Measurements from ENCODE around the gene CCDC24.

The CCDC24 gene

DNA sequence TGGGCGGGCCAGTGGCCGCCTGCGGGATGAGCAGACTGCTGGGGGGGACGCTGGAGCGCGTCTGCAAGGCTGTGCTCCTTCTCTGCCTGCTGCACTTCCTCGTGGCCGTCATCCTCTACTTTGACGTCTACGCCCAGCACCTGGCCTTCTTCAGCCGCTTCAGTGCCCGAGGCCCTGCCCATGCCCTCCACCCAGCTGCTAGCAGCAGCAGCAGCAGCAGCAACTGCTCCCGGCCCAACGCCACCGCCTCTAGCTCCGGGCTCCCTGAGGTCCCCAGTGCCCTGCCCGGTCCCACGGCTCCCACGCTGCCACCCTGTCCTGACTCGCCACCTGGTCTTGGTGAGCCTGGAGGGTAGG is 10.3 kb upstream of the CCDC24 start:
- DNase-seq (ENCODE audit: low spot score): no peak
- H3K4me3 ChIP-seq: no peak overlapping the region
- no peak overlapping the region for H3K27ac ChIP-seq
- TF ChIP-seq, protein P1, sequence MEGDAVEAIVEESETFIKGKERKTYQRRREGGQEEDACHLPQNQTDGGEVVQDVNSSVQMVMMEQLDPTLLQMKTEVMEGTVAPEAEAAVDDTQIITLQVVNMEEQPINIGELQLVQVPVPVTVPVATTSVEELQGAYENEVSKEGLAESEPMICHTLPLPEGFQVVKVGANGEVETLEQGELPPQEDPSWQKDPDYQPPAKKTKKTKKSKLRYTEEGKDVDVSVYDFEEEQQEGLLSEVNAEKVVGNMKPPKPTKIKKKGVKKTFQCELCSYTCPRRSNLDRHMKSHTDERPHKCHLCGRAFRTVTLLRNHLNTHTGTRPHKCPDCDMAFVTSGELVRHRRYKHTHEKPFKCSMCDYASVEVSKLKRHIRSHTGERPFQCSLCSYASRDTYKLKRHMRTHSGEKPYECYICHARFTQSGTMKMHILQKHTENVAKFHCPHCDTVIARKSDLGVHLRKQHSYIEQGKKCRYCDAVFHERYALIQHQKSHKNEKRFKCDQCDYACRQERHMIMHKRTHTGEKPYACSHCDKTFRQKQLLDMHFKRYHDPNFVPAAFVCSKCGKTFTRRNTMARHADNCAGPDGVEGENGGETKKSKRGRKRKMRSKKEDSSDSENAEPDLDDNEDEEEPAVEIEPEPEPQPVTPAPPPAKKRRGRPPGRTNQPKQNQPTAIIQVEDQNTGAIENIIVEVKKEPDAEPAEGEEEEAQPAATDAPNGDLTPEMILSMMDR (IDR thresholded peaks at IDR 0.05): no peak

DNA sequence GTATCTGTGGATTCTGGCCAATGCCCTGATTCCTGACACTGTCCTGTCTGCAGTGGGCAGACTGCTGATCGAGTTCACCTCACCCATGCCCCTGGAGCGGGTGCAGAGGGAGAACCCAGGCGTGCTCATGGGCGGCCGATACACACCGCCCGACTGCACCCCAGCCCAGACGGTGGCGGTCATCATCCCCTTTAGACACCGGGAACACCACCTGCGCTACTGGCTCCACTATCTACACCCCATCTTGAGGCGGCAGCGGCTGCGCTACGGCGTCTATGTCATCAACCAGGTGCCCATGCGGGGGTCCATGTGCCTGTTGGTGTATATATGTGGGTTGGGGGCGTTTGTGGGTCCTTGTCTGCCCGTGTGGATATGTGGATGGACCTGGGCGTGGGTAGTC is 9.8 kb upstream of the CCDC24 start:
- Histone ChIP-seq H3K27ac (no peak overlapping the region), H3K4me3 (no peak overlapping the region)
- no peak for DNase-seq (ENCODE audit: low spot score)
- TF ChIP-seq, protein P1 (IDR thresholded peaks at IDR 0.05): no peak

DNA sequence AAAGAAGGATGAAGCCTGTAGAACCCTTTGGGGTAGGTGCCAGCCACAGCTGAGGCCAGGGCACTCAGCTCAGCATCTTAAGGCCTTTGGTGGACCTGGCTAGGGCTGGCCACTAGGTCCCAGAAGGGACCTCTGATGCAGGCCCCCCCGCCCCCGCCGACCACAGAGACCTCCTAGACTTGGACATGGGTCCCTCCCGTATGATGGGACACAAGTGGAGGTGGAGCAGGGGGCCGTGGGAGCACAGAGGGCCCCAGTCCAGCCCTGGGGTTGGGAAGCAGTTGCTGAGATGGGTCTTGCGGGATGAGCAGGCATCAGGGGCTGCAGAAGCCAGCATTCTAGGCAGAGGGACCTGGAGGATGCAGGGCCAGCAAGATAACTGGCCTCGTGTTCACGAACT is 9.2 kb upstream of the CCDC24 start:
- DNase-seq (ENCODE audit: low spot score): no peak
- TF ChIP-seq, protein P1 (IDR thresholded peaks at IDR 0.05): no peak
- Histone ChIP-seq H3K4me3 (no peak overlapping the region), H3K27ac (no peak overlapping the region)

DNA sequence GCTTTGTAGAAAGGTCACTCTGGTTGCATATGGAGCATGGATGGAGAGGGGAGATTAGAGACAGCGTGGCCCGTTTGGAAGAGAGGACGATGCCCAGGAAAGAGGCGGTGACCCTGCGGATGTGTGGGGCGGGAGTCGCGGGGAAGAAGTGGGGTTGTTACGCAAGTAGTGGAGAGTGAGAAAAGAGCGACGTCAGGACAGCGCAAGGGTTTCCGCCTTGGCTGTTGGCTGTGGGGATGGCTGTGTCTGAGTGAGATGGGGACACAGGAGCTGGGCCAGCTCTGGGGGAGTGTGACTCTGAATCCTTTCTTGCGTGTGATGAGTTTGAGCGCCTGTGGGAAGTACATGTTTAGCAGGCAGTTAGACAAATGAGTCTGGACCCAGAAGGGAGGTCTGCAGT is 8.6 kb upstream of the CCDC24 start:
- TF ChIP-seq, protein P1 (IDR thresholded peaks at IDR 0.05): no peak
- no peak for DNase-seq (ENCODE audit: low spot score)
- Histone ChIP-seq H3K27ac (no peak overlapping the region), H3K4me3 (no peak overlapping the region)

DNA sequence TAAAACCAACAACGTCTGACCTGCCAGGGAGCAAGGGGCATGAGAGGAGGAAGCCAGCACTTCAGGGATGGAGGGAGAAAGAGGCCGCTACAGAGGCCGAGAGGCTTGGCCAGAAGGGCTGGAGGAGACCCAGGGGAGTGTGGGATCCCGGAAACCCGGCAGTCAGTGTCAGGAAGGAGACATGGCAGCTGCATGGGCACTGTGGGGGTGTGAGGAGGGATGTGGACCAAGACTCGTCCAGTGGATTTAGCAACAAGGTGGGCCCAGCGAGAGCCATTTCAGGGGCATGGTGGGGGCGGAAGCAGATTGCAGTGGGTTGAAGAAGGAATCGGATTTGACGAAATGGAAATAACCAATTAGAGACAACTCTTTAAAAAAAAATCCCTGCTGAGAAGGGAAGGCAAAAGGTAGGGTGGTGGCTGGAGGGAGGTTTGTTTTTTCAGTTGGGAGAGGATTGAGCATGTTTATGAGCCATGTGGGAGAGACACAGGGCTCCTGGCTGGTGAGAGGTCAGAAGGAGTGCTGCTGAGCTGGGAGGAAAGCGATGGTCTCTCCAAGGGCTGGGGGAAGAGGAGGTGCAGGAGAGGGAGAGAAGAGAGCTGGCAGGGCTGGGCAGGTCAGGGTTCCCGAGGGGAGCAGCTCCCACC is 8.0 kb upstream of the CCDC24 start:
- no peak for DNase-seq (ENCODE audit: low spot score)
- TF ChIP-seq, protein P1 (IDR thresholded peaks at IDR 0.05): no peak
- no peak overlapping the region for H3K4me3 ChIP-seq

GRCh38 chr1:43984855-43985254 is 6.5 kb upstream of the CCDC24 start:
- TF ChIP-seq, protein P1 (IDR thresholded peaks at IDR 0.05): no peak
- no peak for DNase-seq (ENCODE audit: low spot score)
- no peak overlapping the region for H3K27ac ChIP-seq
- H3K4me3 ChIP-seq: no peak overlapping the region

More for the DNA sequence above, 8.0 kb upstream of the CCDC24 start:
- no peak overlapping the region for H3K27ac ChIP-seq

DNA sequence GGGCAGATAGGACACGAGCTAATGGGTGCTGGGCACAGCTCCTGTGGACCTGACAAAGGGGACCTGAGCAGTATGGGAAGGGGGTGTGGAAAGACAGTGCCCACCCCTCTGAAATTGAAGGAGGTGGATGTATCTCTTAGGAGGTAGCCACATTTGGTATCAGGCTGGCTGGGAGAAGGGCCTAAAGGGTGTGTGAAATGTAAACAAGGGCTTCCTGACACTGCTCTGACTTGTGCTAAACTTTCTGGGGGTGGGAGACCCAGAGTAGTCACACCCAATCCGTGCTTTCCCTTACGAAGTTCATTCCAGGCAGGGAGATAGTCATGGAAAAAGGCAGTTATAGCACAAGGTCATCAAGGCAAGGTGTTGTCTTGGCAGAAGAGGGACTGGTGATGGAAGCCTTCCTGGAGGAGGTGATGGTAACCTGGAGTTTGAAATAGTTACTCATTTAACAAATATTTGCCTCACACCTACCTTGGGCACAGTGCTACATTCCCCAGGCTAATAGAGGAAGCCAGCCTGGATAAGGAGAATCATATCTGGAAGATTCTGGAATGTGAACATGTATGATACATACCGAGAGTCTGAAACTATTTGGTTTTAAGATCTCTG is 5.3 kb upstream of the CCDC24 start:
- no peak overlapping the region for H3K27ac ChIP-seq
- H3K4me3 ChIP-seq: no peak overlapping the region
- DNase-seq (ENCODE audit: low spot score): no peak
- TF ChIP-seq, protein P1 (IDR thresholded peaks at IDR 0.05): no peak
